Islet of Langerhans (tissue), 1 donor: ENCODE data around the gene SSRP1.

Experiments used
- FAIRE-seq: peaks from one replicate; lab custom pipeline; 2011; peaks lifted over from hg19 to GRCh38; lab: Jason Lieb, UNC

Gene SSRP1

GRCh38 chr11:57314221-57314973 is 21.3 kb downstream of the SSRP1 start:
- FAIRE-seq, result no peak

- FAIRE-seq, result no peak
Measured at GRCh38 chr11:57313788-57314135, 21.9 kb downstream of the SSRP1 start.

GRCh38 chr11:57313071-57313787 is 22.5 kb downstream of the SSRP1 start:
- FAIRE-seq, result no peak

GRCh38 chr11:57312511-57313021 is 23.1 kb downstream of the SSRP1 start:
- FAIRE-seq, result no peak

- FAIRE-seq, result no peak
Measured at GRCh38 chr11:57311109-57311936, 24.4 kb downstream of the SSRP1 start.

DNA sequence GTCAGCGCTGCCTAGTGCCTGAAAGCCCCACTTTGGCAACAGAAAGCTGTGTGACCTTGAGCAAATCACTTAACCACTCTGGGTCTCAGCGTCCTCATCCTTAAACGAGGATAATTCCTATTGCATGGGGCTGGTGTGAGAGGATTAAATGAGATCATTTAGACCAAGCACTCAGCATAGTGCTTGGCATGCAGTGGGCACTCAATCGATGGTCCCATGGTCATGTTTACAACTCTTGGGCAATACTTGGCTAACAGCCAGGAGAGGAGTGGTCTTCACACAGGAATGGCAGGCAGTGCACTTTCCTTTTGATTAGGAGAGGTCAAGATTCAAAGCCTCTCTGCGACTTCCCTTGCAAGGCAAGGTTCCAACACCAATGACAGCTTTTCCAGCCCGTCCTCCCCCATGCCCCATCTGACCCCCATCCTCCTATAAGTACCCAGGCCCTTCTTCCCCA is 25.0 kb downstream of the SSRP1 start:
- no peak for FAIRE-seq

DNA sequence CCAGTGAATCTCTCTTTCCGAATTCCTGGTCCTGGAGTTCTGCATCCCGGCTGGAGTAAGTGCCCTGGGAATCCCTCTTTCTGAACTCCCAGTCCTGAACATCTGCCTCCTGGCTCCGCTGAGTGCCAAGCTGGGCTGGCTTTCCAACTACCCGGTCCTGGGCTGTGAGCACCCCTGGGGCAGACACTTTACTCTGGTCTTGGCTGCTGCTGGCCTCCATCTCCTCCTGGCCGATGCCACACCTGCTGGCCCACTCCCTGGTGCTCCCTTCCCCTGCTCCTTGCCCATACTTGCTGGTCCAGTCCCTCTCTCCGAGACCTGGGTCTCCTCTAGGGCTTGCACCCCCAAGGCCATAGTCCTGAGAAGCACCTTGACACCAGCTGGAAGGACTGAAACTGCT is 25.6 kb downstream of the SSRP1 start:
- FAIRE-seq, result no peak

DNA sequence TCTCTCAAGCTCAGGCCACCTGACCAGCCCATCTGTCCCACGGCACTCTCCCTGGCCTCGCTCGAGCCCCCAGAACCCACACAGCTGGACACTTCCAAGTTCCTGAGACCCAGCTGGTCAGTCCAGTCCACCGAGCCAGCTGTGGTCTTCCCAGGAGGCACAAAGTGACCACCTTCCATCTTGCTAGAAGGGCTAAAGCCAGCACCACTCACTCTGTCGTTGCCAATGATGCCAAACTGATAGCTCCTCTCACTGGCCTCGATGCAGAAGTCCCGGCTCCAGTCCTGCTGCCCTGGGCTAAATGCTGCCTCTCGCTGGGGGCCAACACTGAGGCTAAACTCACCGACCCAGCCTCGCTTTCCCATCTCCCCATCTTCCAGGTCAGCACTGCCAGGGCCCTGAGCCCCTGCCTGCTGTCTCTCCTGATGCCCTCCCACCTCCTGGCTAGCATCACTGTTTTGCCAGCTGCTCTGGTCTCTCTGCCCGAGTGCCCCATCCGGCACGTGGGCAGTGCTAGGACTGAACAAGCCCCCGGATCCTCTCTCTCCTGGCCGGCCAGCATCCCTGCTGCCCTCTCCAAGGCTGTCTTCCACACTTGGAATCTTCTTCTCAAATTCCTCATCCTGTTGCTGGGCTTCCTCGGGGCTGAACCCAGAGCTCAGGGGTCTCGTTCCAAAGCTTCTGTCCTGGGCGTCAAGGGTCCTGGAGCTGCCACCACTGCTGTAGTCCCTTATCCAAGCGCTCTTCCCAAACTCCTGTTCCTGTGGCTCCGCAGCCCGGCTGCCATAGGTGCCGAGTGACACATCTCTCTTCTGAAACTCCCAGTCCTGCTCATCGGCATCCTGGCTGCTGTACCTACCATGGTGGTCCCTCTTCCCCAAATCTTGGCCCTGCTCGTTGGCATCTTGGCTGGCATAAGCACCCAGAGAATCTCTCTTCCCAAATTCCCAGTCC is 26.3 kb downstream of the SSRP1 start:
- no peak for FAIRE-seq

DNA sequence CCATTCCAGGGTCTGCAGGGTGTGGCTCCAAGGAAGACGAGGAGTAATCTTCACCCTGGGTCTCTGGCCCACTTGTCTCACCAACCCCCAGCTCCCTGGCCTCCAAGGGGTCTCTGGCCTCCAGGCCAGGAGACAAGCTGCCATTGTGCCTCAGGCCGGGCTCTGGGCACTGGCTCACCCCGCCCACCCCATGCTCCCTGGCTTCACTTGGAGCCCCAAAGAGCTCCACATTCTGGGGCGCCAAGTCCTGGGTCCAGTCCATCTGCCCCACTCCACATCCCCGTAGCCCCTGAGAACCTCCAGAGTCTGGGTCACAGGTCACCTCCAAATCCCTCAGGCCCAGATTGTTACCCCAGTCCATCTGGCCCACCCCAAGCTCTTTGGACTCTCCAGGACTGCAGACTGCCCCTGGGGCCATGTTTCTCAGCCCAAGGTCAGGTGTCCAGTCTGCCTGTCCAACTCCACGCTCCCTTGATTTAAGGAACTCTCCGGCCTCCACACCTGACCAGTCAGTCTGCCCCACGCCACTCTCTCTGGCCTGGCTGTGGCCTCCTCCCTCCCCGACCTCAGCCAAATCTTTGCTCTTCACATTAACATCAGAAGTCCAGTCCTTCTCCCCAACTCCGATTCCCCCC is 27.1 kb downstream of the SSRP1 start:
- no peak for FAIRE-seq

DNA sequence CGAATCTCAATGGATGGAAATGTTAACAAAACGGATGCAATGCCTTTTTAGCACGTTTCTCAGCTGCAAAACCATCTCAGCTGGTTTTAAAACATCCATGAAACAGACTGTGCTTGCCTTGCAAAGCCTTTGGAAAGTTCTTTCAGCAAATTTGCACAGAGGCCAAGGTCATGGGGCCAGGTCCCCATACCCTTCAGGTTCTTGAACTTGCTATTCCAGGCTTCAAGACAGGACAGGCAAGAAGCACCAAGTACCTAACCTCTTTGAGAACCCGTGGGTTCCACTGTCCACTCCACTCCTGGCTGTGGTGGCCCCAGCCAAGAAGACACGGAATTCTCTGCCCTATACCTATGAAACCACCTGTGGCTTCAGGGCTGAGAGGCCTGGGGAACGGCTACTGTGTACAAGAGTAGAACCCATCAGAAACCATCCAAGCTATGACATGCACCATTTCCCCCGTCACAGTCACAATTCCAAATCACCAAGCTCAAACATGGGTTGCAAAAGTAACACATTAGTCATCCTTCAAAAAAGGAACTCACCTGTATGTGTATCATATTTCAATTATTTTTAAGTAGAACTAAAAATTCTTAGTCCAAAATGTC is 27.9 kb downstream of the SSRP1 start:
- FAIRE-seq, result no peak

- FAIRE-seq, result no peak
Measured at GRCh38 chr11:57306940-57307565, 28.6 kb downstream of the SSRP1 start.

DNA sequence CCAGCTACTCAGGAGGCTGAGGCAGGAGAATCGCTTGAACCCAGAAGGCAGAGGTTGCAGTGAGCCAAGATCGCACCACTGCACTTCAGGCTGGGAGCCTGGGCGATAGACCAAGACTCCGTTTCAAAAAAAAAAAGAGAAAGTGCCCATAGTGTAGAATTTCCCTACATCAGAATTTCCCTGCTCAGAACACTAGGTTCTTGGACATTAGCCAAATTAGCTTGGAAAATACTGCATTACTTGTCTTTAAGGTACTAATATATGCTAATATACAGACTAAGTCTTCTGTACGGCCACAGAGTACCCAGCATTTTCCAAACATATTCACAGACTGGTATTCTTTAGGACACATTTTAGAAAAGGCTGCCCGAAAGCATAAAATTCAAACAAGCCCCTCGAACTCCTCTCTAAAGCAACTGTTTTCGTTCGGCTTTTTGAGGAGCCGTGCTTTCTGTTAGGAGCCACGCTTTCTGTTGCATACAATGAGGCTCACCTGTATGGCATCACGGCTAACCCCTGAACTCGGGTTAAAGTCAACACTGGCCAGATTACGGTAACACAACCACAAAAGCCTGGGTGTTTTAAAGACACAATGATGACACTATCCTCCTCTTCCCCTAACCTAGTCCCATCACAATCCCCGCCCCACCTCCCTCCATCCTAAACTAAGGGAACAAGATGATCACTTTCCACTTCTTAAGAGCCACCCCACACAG is 29.4 kb downstream of the SSRP1 start:
- no peak for FAIRE-seq

DNA sequence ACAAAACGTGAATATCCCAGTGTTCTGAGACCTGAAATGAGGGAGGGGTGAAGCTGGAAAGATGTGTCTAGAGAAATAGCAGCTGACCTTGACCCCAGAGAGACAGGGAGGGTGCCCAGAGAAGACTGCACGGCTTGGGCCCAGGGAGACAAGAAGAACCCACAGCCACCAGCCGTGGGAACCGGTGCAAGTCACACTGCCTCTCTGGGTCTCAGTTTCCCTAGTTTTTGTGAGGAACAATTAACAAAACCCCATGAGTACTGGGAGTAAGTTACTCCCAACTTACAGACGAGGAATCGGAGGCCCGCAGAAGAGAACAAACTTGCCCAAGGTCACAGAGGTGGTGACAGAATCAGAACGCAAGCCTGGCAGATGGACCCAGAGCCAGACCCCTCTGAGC is 30.2 kb downstream of the SSRP1 start:
- no peak for FAIRE-seq

- FAIRE-seq, result no peak
Measured at GRCh38 chr11:57303990-57304579, 31.6 kb downstream of the SSRP1 start.

- FAIRE-seq, result no peak
Measured at GRCh38 chr11:57303280-57303989, 32.3 kb downstream of the SSRP1 start.

DNA sequence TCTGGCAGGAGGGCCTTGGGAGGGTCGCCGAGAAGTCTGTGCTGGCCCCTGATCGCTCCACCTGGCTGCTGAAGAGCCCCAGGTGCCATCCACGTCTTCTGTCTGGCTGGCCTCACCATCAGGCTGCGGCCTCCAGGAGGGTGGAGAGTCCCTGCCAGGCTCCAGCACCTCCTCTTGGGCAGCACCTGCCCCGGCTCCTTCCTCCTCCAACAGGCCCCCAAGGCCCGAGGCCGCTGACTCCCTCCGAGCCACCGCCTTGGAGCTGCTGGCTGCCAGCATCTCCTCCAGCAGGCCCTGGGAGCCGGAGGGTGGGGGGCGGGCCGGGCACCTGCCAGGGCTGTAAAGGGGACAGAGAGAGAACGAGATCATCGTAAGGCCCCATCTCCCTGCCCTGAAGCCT is 33.2 kb downstream of the SSRP1 start:
- no peak for FAIRE-seq

DNA sequence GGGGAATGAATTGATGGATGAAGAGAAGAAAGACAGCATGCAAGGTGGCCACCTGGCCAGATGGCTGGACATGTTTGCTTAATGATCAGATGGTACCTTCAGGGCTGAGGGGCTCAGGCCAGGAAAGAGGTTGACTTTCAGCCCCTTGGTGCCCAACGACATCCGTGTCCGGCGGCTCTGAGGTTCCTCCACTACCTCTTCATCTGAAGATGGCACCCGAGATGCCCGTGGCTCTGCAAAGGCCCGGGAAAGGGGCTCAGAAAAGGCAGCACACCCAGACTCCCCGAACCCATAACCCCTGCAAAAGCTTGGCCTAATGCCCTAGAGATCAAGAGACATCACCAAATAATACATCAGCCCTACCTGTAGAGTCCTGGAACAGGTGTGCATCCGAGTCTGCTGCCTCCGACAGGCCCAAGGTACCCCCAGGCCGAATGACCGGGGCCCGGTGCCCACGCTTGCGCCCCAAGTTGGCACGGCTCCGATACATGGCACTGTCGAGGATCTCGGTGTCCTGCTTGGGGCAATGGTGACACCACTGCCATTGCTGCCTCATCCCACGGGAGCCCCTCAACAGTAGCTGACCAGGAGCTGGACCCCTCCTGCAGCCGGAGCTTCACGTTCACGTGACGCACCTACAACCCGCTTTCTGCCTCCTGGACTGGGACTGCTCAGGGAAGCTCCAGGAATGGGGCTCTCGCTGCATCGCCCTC is 33.8 kb downstream of the SSRP1 start:
- FAIRE-seq, result no peak

- no peak for FAIRE-seq
Measured at GRCh38 chr11:57300785-57301184, 34.9 kb downstream of the SSRP1 start.
